ENCODE measurements around the gene MRPL58.

MRPL58 gene

GRCh38 chr17:75061618-75062017 is 49.1 kb downstream of the MRPL58 start:
- Mint-ChIP-seq H3K9me3 (no peaks in the 10 kb centered on the region), H3K4me3 (no peak overlapping the region), H3K36me3 (ENCODE audit: low read depth) (peaks cover 75% of the 10 kb centered on the region), H3K4me1 (ENCODE audit: low read depth) (peaks cover 29% of the 10 kb centered on the region), H3K27ac (no peak overlapping the region), H3K27me3 (no peaks in the 10 kb centered on the region)
- no peak for DNase-seq

GRCh38 chr17:75063201-75063600 is 50.7 kb downstream of the MRPL58 start:
- no peak overlapping the region for H3K4me3 Mint-ChIP-seq
- peaks cover 67% of the 10 kb centered on the region for H3K36me3 Mint-ChIP-seq (ENCODE audit: low read depth)
- no peak overlapping the region for H3K27ac Mint-ChIP-seq
- no peaks in the 10 kb centered on the region for H3K27me3 Mint-ChIP-seq
- H3K4me1 Mint-ChIP-seq (ENCODE audit: low read depth) = peaks cover 39% of the 10 kb centered on the region
- no peak for DNase-seq
- no peaks in the 10 kb centered on the region for H3K9me3 Mint-ChIP-seq

GRCh38 chr17:75063626-75064025 is 51.2 kb downstream of the MRPL58 start:
- peak overlapping the region; percentile 33 for H3K27ac Mint-ChIP-seq
- peaks cover 67% of the 10 kb centered on the region for H3K36me3 Mint-ChIP-seq (ENCODE audit: low read depth)
- H3K27me3 Mint-ChIP-seq = no peaks in the 10 kb centered on the region
- no peaks in the 10 kb centered on the region for H3K9me3 Mint-ChIP-seq
- no peak overlapping the region for H3K4me3 Mint-ChIP-seq
- DNase-seq = no peak
- H3K4me1 Mint-ChIP-seq (ENCODE audit: low read depth) = peaks cover 39% of the 10 kb centered on the region

- no peak for DNase-seq
- no peaks in the 10 kb centered on the region for H3K9me3 Mint-ChIP-seq
- H3K27me3 Mint-ChIP-seq = no peaks in the 10 kb centered on the region
- H3K4me3 Mint-ChIP-seq = no peak overlapping the region
- peak overlapping the region; percentile 33 for H3K27ac Mint-ChIP-seq
- peaks cover 42% of the 10 kb centered on the region for H3K4me1 Mint-ChIP-seq (ENCODE audit: low read depth)
- H3K36me3 Mint-ChIP-seq (ENCODE audit: low read depth) = peaks cover 67% of the 10 kb centered on the region
Observed at GRCh38 chr17:75064040-75064439, 51.6 kb downstream of the MRPL58 start.

- Mint-ChIP-seq H3K36me3 (ENCODE audit: low read depth) (peaks cover 62% of the 10 kb centered on the region), H3K4me1 (ENCODE audit: low read depth) (peaks cover 40% of the 10 kb centered on the region), H3K27me3 (no peaks in the 10 kb centered on the region), H3K27ac (peak overlapping the region; percentile 93), H3K9me3 (no peaks in the 10 kb centered on the region), H3K4me3 (no peak overlapping the region)
- no peak for DNase-seq
Observed at GRCh38 chr17:75064460-75064859, 52.0 kb downstream of the MRPL58 start.

- Mint-ChIP-seq H3K36me3 (ENCODE audit: low read depth) (peaks cover 57% of the 10 kb centered on the region), H3K27me3 (no peaks in the 10 kb centered on the region), H3K4me3 (peak overlapping the region; percentile 27), H3K9me3 (no peaks in the 10 kb centered on the region), H3K27ac (peak overlapping the region; percentile 93), H3K4me1 (ENCODE audit: low read depth) (peaks cover 36% of the 10 kb centered on the region)
- no peak for DNase-seq
Observed at GRCh38 chr17:75064867-75065561, 52.5 kb downstream of the MRPL58 start.

GRCh38 chr17:75065562-75066151 is 53.2 kb downstream of the MRPL58 start:
- Mint-ChIP-seq H3K4me3 (peak overlapping the region; percentile 27), H3K27me3 (no peaks in the 10 kb centered on the region), H3K9me3 (no peaks in the 10 kb centered on the region), H3K4me1 (ENCODE audit: low read depth) (peaks cover 36% of the 10 kb centered on the region), H3K27ac (peak overlapping the region; percentile 93), H3K36me3 (ENCODE audit: low read depth) (peaks cover 52% of the 10 kb centered on the region)
- peak; percentile 48 for DNase-seq

GRCh38 chr17:75067856-75068255 is 55.4 kb downstream of the MRPL58 start:
- Mint-ChIP-seq H3K36me3 (ENCODE audit: low read depth) (peaks cover 30% of the 10 kb centered on the region), H3K27ac (peak overlapping the region; percentile 84), H3K4me1 (ENCODE audit: low read depth) (peaks cover 36% of the 10 kb centered on the region), H3K9me3 (no peaks in the 10 kb centered on the region), H3K27me3 (no peaks in the 10 kb centered on the region), H3K4me3 (no peak overlapping the region)
- DNase-seq = peak; percentile 47

GRCh38 chr17:75068750-75069149 is 56.3 kb downstream of the MRPL58 start:
- Mint-ChIP-seq H3K9me3 (no peaks in the 10 kb centered on the region), H3K27me3 (no peaks in the 10 kb centered on the region), H3K4me3 (no peak overlapping the region), H3K36me3 (ENCODE audit: low read depth) (peaks cover 21% of the 10 kb centered on the region), H3K27ac (peak overlapping the region; percentile 71), H3K4me1 (ENCODE audit: low read depth) (peaks cover 36% of the 10 kb centered on the region)
- no peak for DNase-seq

GRCh38 chr17:75069783-75070182 is 57.3 kb downstream of the MRPL58 start:
- Mint-ChIP-seq H3K4me1 (ENCODE audit: low read depth) (peaks cover 31% of the 10 kb centered on the region), H3K27me3 (no peaks in the 10 kb centered on the region), H3K36me3 (ENCODE audit: low read depth) (peaks cover 11% of the 10 kb centered on the region), H3K27ac (peak overlapping the region; percentile 55), H3K4me3 (no peak overlapping the region), H3K9me3 (no peaks in the 10 kb centered on the region)
- no peak for DNase-seq
